ENCODE results near the gene NHS.

Gene NHS

GRCh38 chrX:17595456-17596035, 220.5 kb downstream of the NHS start:
- DNase-seq: no peak

GRCh38 chrX:17596061-17596460, 221.1 kb downstream of the NHS start:
- DNase-seq: no peak

GRCh38 chrX:17596546-17597205, 221.7 kb downstream of the NHS start:
- DNase-seq: no peak

- no peak for DNase-seq
Measured at GRCh38 chrX:17597327-17597726, 222.3 kb downstream of the NHS start.

GRCh38 chrX:17597836-17598439, 222.9 kb downstream of the NHS start:
- DNase-seq: no peak

GRCh38 chrX:17601441-17602200, 226.6 kb downstream of the NHS start:
- no peak for DNase-seq

GRCh38 chrX:17602245-17602644, 227.2 kb downstream of the NHS start:
- DNase-seq: no peak

- DNase-seq: no peak
Measured at GRCh38 chrX:17603196-17603595, 228.2 kb downstream of the NHS start.

- no peak for DNase-seq
Measured at GRCh38 chrX:17605676-17606075, 230.7 kb downstream of the NHS start.

GRCh38 chrX:17606231-17606630, 231.2 kb downstream of the NHS start:
- DNase-seq: no peak

GRCh38 chrX:17608888-17609287, 233.9 kb downstream of the NHS start:
- no peak for DNase-seq

GRCh38 chrX:17610788-17611187, 235.8 kb downstream of the NHS start:
- DNase-seq: no peak

GRCh38 chrX:17613979-17614588, 239.1 kb downstream of the NHS start:
- DNase-seq: peak in 1 of 5 donors; percentile 24

- no peak for DNase-seq
Measured at GRCh38 chrX:17616936-17617335, 241.9 kb downstream of the NHS start.

- DNase-seq: no peak
Measured at GRCh38 chrX:17617806-17618205, 242.8 kb downstream of the NHS start.

- DNase-seq: no peak
Measured at GRCh38 chrX:17621566-17622270, 246.7 kb downstream of the NHS start.

GRCh38 chrX:17622331-17622730, 247.3 kb downstream of the NHS start:
- DNase-seq: no peak

- DNase-seq: no peak
Measured at GRCh38 chrX:17623750-17624149, 248.8 kb downstream of the NHS start.

GRCh38 chrX:17627026-17627425, 252.0 kb downstream of the NHS start:
- DNase-seq: no peak

GRCh38 chrX:17628976-17629375, 254.0 kb downstream of the NHS start:
- DNase-seq: no peak

- no peak for DNase-seq
Measured at GRCh38 chrX:17629519-17629918, 254.5 kb downstream of the NHS start.

- DNase-seq: no peak
Measured at GRCh38 chrX:17631647-17632046, 256.6 kb downstream of the NHS start.

GRCh38 chrX:17632942-17633341, 257.9 kb downstream of the NHS start:
- peak in 1 of 5 donors; percentile 56 for DNase-seq

Data from T-helper 1 cell (primary cell).